Stimulated activated naive CD8-positive, alpha-beta T cell treated with anti-CD3 and anti-CD28 coated beads, Interleukin-15, Interleukin-2, amounts not matched to agents 100 ng/mL and 50 ng/mL, for 24 hours (primary cell): Measurements from ENCODE around the gene SHQ1.

Experiments used
- H3K27ac Mint-ChIP-seq: one replicate; pipeline ENCODE4 v1.8.0; 2021; ENCODE audit warnings: mild to moderate bottlenecking, mixed read lengths
- H3K27me3 Mint-ChIP-seq: one replicate; pipeline ENCODE4 v1.8.0; 2021; ENCODE audit warnings: mixed read lengths
- H3K36me3 Mint-ChIP-seq: one replicate; pipeline ENCODE4 v1.8.0; 2021; ENCODE audit warnings: low read depth, mixed read lengths
- H3K4me1 Mint-ChIP-seq: one replicate; pipeline ENCODE4 v1.8.0; 2021; ENCODE audit warnings: low read depth, mixed read lengths
- H3K4me3 Mint-ChIP-seq: one replicate; pipeline ENCODE4 v1.8.0; 2021; ENCODE audit warnings: mild to moderate bottlenecking, mixed read lengths
- H3K9me3 Mint-ChIP-seq: one replicate; pipeline ENCODE4 v1.8.0; 2021; ENCODE audit warnings: mixed read lengths

Gene SHQ1

DNA sequence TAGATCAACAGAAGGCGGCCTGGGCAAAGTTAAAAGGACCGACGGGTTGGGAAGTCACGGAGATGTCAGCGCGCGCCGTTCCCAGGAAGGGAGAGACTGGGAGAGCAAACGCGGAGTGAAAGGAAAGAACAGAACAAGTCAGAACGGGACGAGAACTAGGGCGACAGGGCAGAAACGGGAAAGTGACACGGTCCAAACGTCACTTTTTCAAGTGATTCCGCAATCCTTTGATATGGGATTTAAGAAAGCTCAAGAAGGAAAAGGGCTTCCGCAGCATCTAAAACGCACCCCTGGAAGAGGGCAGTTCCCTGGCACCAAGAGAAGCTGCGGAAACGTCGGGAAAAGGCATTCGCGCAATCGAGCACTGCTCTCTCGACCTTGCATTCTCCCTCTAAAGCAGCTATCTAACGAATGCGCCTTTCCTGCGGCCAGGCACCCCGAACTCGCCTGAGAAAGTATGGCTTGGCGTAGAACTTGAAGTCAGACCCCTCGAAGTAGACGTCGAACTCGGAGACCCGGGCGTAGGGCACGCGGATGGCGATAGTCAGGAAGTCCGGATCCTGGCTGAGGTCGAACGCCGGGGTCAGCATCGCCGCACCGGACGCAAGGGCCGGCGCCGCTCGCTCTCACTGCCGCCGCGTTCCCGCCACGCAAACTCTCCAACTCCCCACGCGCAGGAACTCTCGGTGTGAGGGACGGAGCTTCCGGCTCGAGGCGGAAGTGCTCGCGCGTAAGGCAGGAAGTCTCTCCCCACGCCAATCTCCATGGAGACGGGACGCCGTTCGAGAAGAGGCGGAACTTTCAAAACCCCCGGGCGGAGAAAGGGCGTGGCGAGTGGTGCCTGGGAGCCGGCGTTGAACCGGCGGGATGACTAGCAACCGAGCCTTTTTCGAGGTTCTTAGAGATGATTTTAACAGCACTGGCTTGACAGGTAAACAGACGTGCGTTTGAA lies at the start of gene SHQ1:
TSS of gene SHQ1 (minus strand) at position 695 of the 952 bp plus-strand sequence. CDS start at position 590, 105 bp downstream.
- H3K36me3 Mint-ChIP-seq, result peaks cover 20% of the 10 kb centered on the region
- H3K27me3 Mint-ChIP-seq, result no peaks in the 10 kb centered on the region
- peak within 1 kb of the TSS; percentile 92 for H3K4me3 Mint-ChIP-seq
- no peaks in the 10 kb centered on the region for H3K9me3 Mint-ChIP-seq
- H3K4me1 Mint-ChIP-seq, result peaks cover 57% of the 10 kb centered on the region
- peak within 1 kb of the TSS; percentile 82 for H3K27ac Mint-ChIP-seq

GRCh38 chr3:72897758-72898007 lies 49.4 kb upstream of the SHQ1 start:
- Mint-ChIP-seq H3K27ac (no peak overlapping the region), H3K4me1 (no peaks in the 10 kb centered on the region), H3K9me3 (no peaks in the 10 kb centered on the region), H3K36me3 (no peaks in the 10 kb centered on the region), H3K27me3 (peaks cover 28% of the 10 kb centered on the region), H3K4me3 (no peak overlapping the region)

GRCh38 chr3:72896996-72897757 lies 48.9 kb upstream of the SHQ1 start:
- H3K27ac Mint-ChIP-seq, result no peak overlapping the region
- no peaks in the 10 kb centered on the region for H3K9me3 Mint-ChIP-seq
- no peaks in the 10 kb centered on the region for H3K36me3 Mint-ChIP-seq
- no peak overlapping the region for H3K4me3 Mint-ChIP-seq
- H3K27me3 Mint-ChIP-seq, result peaks cover 30% of the 10 kb centered on the region
- no peaks in the 10 kb centered on the region for H3K4me1 Mint-ChIP-seq

- Mint-ChIP-seq H3K4me1 (no peaks in the 10 kb centered on the region), H3K27ac (no peak overlapping the region), H3K36me3 (no peaks in the 10 kb centered on the region), H3K4me3 (no peak overlapping the region), H3K9me3 (no peaks in the 10 kb centered on the region), H3K27me3 (peaks cover 50% of the 10 kb centered on the region)
These were observed 46.8 kb upstream of the SHQ1 start for GRCh38 chr3:72894976-72895552.

DNA sequence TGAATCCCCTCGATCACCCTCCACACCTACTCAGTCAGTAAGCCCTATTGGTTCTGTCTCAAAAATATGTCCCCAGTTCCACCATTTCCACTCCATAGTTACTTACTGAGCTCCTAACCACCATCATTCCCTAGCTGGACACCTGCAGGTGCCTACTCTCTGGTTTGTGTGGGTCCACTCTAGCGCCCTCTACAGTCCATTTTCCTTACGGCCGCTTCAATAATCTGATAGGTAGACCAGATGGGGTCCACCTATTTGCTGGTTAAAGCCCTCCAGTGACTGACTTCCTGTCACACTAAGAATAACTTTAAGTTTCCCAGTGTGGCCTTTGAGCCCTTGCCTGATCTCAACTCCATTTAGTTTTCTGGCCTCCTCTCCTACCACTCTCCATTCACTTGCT lies 44.6 kb upstream of the SHQ1 start:
- Mint-ChIP-seq H3K27ac (no peak overlapping the region), H3K9me3 (no peaks in the 10 kb centered on the region), H3K36me3 (no peaks in the 10 kb centered on the region), H3K27me3 (peaks cover 62% of the 10 kb centered on the region), H3K4me3 (no peak overlapping the region), H3K4me1 (peaks cover 10% of the 10 kb centered on the region)

GRCh38 chr3:72892081-72892775 lies 44.0 kb upstream of the SHQ1 start:
- Mint-ChIP-seq H3K9me3 (no peaks in the 10 kb centered on the region), H3K4me1 (peaks cover 16% of the 10 kb centered on the region), H3K27ac (no peak overlapping the region), H3K4me3 (no peak overlapping the region), H3K27me3 (peaks cover 68% of the 10 kb centered on the region), H3K36me3 (no peaks in the 10 kb centered on the region)

GRCh38 chr3:72891053-72891855 lies 43.0 kb upstream of the SHQ1 start:
- Mint-ChIP-seq H3K4me1 (peaks cover 21% of the 10 kb centered on the region), H3K27ac (no peak overlapping the region), H3K9me3 (no peaks in the 10 kb centered on the region), H3K36me3 (no peaks in the 10 kb centered on the region), H3K27me3 (peaks cover 76% of the 10 kb centered on the region), H3K4me3 (no peak overlapping the region)

DNA sequence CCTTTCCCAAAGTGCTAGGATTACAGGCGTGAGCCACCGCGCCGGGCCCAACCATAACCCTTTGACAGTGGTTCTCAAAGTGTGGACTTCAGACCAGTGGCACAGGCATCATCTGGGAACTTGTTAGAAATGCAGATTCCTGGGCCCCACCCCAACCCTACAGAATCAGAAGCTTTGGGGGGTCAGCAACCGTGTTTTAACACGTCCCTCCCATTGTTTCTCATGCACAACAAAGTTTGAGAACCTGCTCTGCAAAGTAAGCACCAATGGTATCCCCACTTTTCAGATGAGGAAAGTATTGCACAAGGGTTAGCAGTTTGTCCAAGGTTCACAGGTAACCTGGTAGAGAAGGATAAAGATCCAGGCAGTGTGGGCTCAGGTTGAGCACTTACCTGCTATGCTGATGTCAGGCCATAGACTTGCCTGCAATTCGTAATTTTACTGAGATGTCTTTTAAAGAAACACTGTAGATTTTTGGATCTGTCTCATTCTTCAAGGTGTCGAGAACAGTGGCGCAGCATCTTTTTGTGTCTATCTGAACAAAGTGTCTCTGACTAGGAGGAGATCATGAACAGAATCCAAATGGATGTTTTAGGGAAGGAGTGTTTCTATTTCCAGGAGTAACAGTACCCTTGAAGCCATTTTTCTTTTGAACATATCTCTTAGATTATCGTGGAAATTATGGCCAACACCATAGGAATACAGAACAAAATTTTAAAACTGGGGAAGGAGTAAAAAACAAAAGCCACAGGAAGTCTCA lies 42.1 kb upstream of the SHQ1 start:
- H3K9me3 Mint-ChIP-seq, result no peaks in the 10 kb centered on the region
- H3K4me3 Mint-ChIP-seq, result no peak overlapping the region
- peaks cover 80% of the 10 kb centered on the region for H3K27me3 Mint-ChIP-seq
- H3K36me3 Mint-ChIP-seq, result no peaks in the 10 kb centered on the region
- peaks cover 21% of the 10 kb centered on the region for H3K4me1 Mint-ChIP-seq
- H3K27ac Mint-ChIP-seq, result no peak overlapping the region

DNA sequence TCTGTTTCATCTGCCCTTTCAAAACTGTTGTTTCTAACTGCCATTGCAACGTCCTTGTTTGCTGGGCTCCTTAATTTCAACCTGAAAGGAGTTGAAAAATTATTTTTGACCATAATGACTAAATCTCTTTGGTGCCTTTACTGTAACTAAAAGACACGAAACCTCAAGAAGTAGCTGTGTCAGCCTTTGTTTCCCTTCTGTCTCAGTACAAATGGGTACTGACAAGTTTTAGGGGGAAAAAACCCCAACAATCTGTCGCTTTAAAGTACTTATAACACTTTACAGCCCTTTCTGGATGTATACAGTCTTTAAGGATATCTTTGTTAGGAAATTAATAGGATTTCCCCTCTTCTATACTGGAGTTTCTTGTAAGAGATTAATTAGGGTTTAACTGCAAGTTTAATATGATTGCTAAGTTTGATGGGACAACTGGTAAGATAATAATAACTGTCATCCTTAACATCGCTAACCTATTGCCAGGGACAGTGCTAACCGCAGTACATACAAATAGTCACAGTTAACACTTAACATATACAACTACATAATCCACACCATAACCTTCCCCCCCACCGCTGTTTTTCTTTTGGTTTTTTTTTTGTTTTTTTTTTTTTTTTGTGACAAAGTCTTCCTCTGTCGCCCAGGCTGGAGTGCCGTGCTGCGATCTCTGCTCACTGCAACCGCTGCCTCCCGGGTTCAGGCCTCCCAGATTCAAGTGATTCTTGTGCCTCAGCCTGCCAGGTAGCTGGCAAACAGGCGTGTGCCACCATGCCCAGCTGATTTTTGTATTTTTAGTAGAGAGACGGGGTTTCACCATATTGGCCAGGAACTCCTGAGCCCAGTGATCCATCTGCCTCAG lies 41.3 kb upstream of the SHQ1 start:
- peaks cover 21% of the 10 kb centered on the region for H3K4me1 Mint-ChIP-seq
- H3K27me3 Mint-ChIP-seq, result peaks cover 82% of the 10 kb centered on the region
- no peak overlapping the region for H3K27ac Mint-ChIP-seq
- H3K9me3 Mint-ChIP-seq, result no peaks in the 10 kb centered on the region
- no peaks in the 10 kb centered on the region for H3K36me3 Mint-ChIP-seq
- H3K4me3 Mint-ChIP-seq, result peak overlapping the region; percentile 21

DNA sequence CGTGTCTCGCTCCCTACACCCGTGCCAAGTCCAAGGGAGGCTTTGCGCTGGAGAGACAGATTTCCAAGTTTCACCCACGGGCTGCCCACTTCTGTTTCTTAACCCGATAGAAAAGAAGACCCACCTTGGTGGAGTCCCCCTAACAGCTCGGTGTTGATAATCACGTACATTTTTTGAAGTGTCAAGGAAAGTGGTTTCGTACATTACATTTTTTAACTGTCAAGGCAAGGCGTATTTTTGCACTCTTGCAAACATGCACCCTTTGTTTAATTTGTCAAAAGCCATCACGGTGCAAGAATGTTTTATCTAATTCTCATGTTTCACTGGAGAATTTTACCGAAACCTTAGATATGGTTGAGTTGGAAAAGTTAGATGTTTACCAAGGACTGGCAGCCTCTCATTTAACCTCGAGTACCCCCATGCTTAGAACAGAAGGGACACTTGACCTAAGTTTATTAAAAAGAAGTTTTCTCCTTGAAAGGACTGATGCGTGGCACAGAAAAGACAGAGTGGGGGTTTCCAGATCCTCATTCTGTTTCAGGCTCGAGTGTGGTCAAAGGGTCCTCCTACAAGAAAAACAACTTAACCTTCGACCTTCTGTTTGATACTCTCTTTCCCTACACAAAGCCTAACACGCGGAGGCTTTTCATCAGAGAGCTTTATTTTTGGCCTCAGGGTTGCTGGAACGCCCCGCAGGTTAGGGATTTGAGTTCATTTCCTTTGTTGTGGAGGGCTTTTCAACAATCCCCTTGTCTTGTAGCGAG lies 40.5 kb upstream of the SHQ1 start:
- peaks cover 82% of the 10 kb centered on the region for H3K27me3 Mint-ChIP-seq
- H3K4me1 Mint-ChIP-seq, result peaks cover 21% of the 10 kb centered on the region
- H3K27ac Mint-ChIP-seq, result no peak overlapping the region
- H3K36me3 Mint-ChIP-seq, result no peaks in the 10 kb centered on the region
- peak overlapping the region; percentile 55 for H3K4me3 Mint-ChIP-seq
- H3K9me3 Mint-ChIP-seq, result peaks cover 5% of the 10 kb centered on the region

DNA sequence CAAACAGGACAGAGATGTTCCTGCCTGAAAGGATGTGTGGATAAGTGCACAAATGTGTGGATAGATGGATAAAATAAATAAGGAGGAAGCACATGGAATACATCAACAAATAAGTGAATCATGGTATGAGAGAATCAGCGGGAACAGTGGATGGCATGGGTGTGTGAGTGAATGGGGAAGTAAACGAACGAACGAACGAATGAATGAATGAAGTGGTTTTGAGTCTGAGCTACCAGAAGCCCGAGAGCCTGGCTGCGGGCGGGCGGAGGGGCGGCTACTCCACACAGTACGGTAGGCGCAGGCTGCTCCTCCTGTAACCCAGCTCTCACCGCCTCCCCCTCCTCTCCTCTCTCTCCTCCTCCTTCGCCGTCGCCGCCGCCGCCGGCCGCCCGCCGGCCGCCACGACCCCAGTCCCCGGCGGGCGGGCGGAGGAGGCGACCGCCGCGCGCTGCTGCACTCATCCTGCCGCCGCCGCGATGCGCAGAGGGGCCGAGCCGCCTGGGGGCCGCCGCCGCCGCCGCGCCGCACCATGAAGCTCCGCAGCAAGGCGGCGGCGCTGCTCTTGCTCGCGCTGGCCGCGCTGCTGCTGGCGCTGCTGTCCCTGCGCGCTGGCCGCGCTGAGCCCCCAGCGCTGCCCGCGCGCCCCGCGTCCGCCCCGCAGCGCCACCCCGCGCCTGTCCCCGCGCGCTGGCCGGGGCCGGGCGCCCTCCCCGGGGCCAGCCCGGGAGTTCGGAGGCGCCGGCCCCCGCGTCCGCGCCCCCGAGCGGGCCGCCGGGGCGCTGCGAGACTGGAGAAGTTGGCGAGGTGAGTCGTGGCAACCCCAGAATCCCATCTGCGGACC lies 39.7 kb upstream of the SHQ1 start, which contains the start of gene GXYLT2:
TSS of gene GXYLT2 (plus strand) at position 342 of the 841 bp plus-strand sequence. CDS start at position 530, 188 bp downstream.
- Mint-ChIP-seq H3K27ac (peak within 1 kb of the TSS; percentile 54), H3K9me3 (peaks cover 10% of the 10 kb centered on the region), H3K4me1 (peaks cover 21% of the 10 kb centered on the region), H3K4me3 (peak within 1 kb of the TSS; percentile 83), H3K27me3 (peaks cover 81% of the 10 kb centered on the region), H3K36me3 (no peaks in the 10 kb centered on the region)

GRCh38 chr3:72887343-72887704 lies 39.1 kb upstream of the SHQ1 start:
- Mint-ChIP-seq H3K9me3 (peaks cover 10% of the 10 kb centered on the region), H3K4me3 (peak overlapping the region; percentile 83), H3K27me3 (peaks cover 84% of the 10 kb centered on the region), H3K4me1 (peaks cover 21% of the 10 kb centered on the region), H3K36me3 (no peaks in the 10 kb centered on the region), H3K27ac (peak overlapping the region; percentile 54)
